Globus pallidus (tissue), 1 donor: ENCODE results near the gene MREG.
"Not testable (repeated sequence)": the region's sequence is repeated elsewhere in the genome, so short reads cannot be mapped to it uniquely, and the experiment has no call there.

ENCODE experiments used
- DNase-seq: peaks from one replicate; pipeline ENCODE4 v3.0.0-alpha.2; 2015; ENCODE audit warnings: low spot score

MREG gene

GRCh38 chr2:215988556-215989207, 24.7 kb downstream of the MREG start:
- not testable (repeated sequence) for DNase-seq

GRCh38 chr2:215985257-215985656, 28.1 kb downstream of the MREG start:
- DNase-seq = no peak

GRCh38 chr2:215984661-215985060, 28.7 kb downstream of the MREG start:
- DNase-seq = no peak

GRCh38 chr2:215983581-215984351, 29.6 kb downstream of the MREG start:
- DNase-seq = no peak

- no peak for DNase-seq
Measured at GRCh38 chr2:215982465-215982875, 30.9 kb downstream of the MREG start.

- DNase-seq = no peak
Measured at GRCh38 chr2:215981115-215981514, 32.2 kb downstream of the MREG start.

GRCh38 chr2:215979620-215980019, 33.7 kb downstream of the MREG start:
- DNase-seq = no peak

DNA sequence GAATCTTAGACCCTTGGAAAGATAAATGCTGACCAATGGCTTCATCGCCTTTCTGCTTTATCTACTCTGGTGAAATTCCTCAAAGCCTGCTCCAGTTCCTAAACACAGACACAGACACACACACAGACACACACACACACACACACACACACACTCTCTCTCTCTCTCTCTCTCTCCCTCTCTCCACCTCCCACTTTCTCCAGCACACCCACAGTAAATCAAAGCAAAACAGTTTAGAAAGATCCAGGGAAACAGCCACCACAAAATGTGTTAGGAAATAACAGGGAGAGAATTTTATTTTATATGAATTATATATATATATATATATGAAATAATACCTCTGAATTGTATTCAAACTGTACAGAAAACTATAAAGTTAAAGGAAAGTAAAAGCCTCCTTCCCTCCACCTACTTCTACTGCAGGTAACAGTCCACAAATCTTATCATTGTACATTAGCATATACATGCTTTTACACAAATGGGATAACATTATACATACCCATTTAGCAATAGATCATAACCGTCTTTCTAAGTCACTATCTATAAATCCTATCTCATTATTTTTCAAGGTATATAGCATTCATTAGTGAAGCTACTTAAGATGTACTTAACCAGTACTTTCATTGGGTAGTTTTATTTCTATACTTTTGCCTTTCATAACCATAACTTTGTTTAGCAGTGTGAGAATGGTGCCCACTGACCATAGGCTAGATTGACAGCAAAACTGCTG, 38.5 kb downstream of the MREG start:
- no peak for DNase-seq

- DNase-seq = no peak
Measured at GRCh38 chr2:215973954-215974699, 39.2 kb downstream of the MREG start.

DNA sequence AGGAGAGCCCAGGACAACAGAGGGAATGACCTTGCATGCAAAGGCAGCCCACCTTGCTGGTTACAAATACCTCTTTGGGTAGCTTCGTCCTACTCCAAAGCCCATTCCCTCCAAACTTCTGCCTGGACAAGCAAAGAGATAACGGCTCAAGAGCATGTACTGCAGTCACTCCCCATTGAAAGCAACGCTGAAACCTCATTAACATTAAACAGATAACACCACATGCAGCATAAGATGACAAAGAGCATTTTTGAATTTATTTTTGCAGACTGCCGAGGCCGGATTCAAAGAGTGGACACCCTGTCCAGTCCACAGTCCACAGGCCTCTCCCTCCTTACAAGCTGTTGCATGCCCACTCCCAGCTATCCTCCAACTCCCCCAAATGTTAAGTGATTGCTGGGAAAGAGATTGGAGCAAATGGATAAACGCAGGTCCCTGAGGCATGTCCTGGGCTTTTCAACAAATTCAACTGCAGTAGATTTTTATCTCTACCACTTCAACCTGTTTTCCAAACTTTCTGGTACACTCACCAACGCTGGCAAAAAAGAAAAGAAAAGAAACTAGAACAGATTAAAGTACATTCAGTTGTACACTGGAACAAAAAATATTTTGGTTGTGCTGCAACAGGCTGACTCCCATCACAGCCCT, 40.1 kb downstream of the MREG start:
- no peak for DNase-seq

- no peak for DNase-seq
Measured at GRCh38 chr2:215971671-215972070, 41.7 kb downstream of the MREG start.

GRCh38 chr2:215970894-215971293, 42.5 kb downstream of the MREG start:
- not testable (repeated sequence) for DNase-seq

DNA sequence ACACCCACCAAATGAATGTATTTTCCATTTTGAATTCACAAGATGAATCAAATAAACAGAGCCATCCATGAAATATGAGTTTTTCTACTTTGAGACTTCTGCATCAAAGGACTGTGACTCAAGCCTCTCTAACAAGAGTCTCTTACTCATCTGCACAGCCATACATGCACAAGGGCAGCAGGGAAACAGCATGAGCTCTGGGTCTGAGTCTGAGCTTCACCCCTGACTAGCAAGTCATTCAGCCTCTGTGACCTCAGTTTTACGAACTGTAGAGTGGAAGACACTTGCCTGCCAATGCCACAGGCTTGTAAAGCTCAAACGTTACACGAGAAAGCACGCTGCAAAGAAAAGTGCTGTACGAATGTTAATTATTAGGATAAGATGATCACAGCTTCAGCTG, 42.9 kb downstream of the MREG start:
- no peak for DNase-seq

- DNase-seq = no peak
Measured at GRCh38 chr2:215969131-215969841, 44.1 kb downstream of the MREG start.

DNA sequence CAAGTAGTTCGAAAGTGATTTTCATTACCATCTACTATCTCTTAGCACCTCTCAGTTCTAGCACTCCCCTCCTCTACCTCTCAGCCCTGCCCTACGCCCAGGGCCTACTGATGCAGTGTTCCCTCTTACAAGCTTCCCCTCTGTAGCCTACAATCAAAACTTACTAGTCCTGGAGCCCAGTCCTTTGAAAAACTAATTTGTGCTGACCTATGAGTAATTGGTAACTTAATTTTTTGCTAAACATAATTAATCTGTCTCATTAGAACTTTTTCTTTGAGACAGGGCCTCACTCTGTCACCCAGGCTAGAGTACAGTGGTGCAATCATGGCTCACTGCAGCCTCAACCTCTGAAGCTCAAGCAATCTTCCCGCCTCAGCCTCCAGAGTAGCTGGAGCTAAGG, 44.9 kb downstream of the MREG start:
- no peak for DNase-seq

GRCh38 chr2:215967590-215968378, 45.6 kb downstream of the MREG start:
- no peak for DNase-seq

- no peak for DNase-seq
Measured at GRCh38 chr2:215966951-215967350, 46.4 kb downstream of the MREG start.

DNA sequence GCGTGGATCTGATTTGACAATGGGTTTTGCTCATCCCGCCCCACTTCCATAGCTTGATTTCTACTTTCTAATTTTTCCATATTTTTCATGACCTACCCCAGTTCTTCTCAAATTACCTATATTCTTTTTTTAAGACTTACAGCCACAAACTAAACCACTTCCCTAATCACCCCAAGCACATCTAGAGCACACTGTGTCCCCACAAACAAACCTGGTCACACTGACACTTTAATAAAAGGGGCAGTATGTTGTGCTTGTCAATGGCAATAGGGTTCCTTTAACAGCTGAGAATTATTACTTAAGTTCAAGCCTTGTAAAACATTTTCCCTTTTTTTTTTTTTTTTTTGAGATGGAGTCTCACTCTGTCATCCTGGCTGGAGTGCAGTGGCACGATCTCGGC, 47.1 kb downstream of the MREG start:
- no peak for DNase-seq

DNA sequence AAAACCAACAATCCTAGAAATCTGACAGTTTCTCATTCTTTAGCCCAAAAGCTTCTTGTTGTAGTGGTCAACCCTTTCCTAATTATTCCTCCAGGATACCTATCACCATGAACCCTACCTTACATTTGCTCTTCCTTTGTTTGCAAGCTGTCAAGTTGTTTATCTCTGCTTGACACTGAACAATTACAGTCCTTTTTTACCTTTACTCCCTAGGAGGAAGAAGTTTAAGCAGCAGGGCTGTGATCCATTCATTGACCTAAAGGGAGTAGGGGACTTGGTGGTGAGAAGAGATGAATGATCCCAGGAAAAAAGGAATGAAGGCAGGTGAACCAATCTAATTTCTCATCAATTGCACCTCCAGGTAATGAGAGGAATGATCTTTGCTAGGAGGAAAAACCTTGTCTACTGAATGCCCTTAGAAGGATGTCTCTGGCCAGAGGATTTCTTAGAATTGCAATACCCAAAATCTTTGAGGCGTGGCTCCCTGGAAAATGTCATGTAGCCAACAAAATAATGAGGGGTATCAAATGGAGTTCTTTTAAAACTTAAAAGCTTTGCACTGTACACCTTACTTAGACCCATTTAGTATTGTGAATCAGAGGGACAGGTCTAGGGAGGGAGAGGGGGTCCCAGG, 47.7 kb downstream of the MREG start:
- DNase-seq = no peak

DNA sequence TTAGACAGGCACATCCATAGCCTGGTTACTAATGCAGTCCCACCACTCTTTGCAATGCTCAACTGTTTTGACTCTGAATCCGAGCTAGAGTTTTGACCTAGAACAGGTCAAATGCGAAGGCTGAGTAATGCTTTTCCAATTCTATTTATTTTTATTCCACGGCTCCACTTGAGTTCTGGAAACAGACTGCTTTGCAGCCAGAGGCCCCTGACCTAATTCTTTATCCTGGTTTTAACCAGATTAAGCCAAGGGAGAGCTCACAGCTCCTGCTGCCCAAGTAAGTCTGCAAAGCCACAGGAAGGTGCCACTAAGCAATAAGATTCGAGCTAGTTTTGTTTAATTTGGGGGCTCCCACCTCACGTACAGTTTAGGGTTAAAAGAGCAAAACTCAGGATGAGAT, 51.4 kb downstream of the MREG start:
- DNase-seq = no peak
